GM23338 (cell line): ENCODE results near the gene ZNFX1. TPM values are rescaled to one million over a fixed set of nuclear protein-coding genes. Genes with fewer than 3 reads are reported as not detected.

Source experiments
- ATAC-seq: fragments of 200-7000 bp; cut with Tn5 transposase; 3 replicates; pipeline ENCODE4 v1.9.1; 2020
- DNase-seq: peaks from one replicate; pipeline ENCODE4 v3.0.0-alpha.2; 2015; ENCODE audit warnings: low spot score
- H2AFZ ChIP-seq: fragments of 200-600 bp; sonication (generic); 2 replicates; pipeline ENCODE4 v1.8.0; 2016; ENCODE audit warnings: antibody characterized with exemption, mild to moderate bottlenecking, moderate library complexity
- H3F3A ChIP-seq: fragments of 200-600 bp; sonication (generic); replicated peaks from 2 replicates; pipeline ENCODE4 v1.8.0; 2017; ENCODE audit warnings: antibody characterized with exemption, mixed run types, low read depth
- H3K27ac ChIP-seq: fragments of 200-600 bp; sonication (generic); 2 replicates; pipeline ENCODE4 v1.6.1; 2016; ENCODE audit warnings: low read depth
- H3K27me3 ChIP-seq: fragments of 200-600 bp; sonication (generic); 2 replicates; pipeline ENCODE4 v1.8.0; 2016; ENCODE audit warnings: mild to moderate bottlenecking, mixed run types, moderate library complexity; ENCODE audit not compliant: insufficient read depth
- H3K36me3 ChIP-seq: fragments of 200-600 bp; sonication (generic); 2 replicates; pipeline ENCODE4 v1.8.0; 2016; ENCODE audit warnings: mild to moderate bottlenecking; ENCODE audit not compliant: insufficient read depth
- H3K4me1 ChIP-seq: fragments of 200-600 bp; sonication (generic); 2 replicates; pipeline ENCODE4 v1.8.0; 2016; ENCODE audit warnings: mild to moderate bottlenecking, moderate library complexity; ENCODE audit not compliant: insufficient read depth
- H3K4me2 ChIP-seq: fragments of 200-600 bp; sonication (generic); 2 replicates; pipeline ENCODE4 v1.7.1; 2017; ENCODE audit warnings: mixed run types
- H3K4me3 ChIP-seq: fragments of 200-600 bp; sonication (generic); 2 replicates; pipeline ENCODE4 v1.6.1; 2016; ENCODE audit warnings: mixed run types
- H3K79me2 ChIP-seq: fragments of 200-600 bp; sonication (generic); replicated peaks from 2 replicates; pipeline ENCODE4 v1.8.0; 2017; ENCODE audit warnings: mild to moderate bottlenecking; ENCODE audit not compliant: insufficient read depth
- H3K9me2 ChIP-seq: fragments of 200-600 bp; sonication (generic); 2 replicates; pipeline ENCODE4 v1.8.0; 2017; ENCODE audit not compliant: insufficient read depth
- H4K20me1 ChIP-seq: fragments of 200-600 bp; sonication (generic); replicated peaks from 2 replicates; pipeline ENCODE4 v1.8.0; 2017; ENCODE audit warnings: mild to moderate bottlenecking; ENCODE audit not compliant: insufficient read depth
- H3K27ac Mint-ChIP-seq: 2 replicates; pipeline ENCODE4 v1.8.0; 2020; ENCODE audit warnings: inconsistent platforms, mild to moderate bottlenecking, moderate library complexity, mixed read lengths
- H3K27me3 Mint-ChIP-seq: 3 replicates; pipeline ENCODE4 v1.8.0; 2022; ENCODE audit warnings: low read depth, mild to moderate bottlenecking, moderate library complexity, mixed read lengths, inconsistent platforms; ENCODE audit not compliant: insufficient read depth, poor library complexity
- H3K36me3 Mint-ChIP-seq: 3 replicates; pipeline ENCODE4 v1.8.0; 2021; ENCODE audit warnings: low read depth, mild to moderate bottlenecking, inconsistent platforms, moderate library complexity, mixed read lengths
- H3K4me1 Mint-ChIP-seq: 3 replicates; pipeline ENCODE4 v1.8.0; 2020; ENCODE audit warnings: mild to moderate bottlenecking, inconsistent platforms, mixed read lengths
- H3K4me3 Mint-ChIP-seq: 3 replicates; pipeline ENCODE4 v1.8.0; 2021; ENCODE audit warnings: moderate library complexity, mild to moderate bottlenecking, inconsistent platforms, mixed read lengths
- H3K9me3 Mint-ChIP-seq: 3 replicates; pipeline ENCODE4 v1.8.0; 2020; ENCODE audit warnings: moderate library complexity, mild to moderate bottlenecking, inconsistent platforms, mixed read lengths
- CTCF ChIP-seq, 2 experiments: fragments of 200-600 bp in 1 of 2; sonication (generic) in 1 of 2; conservative IDR thresholded peaks; 2 replicates each; pipeline versions ENCODE4 v1.5.1 to v1.6.1; 2016 to 2017; ENCODE audit warnings: antibody characterized with exemption in 2 of 2, low read depth in 2 of 2, mild to moderate bottlenecking in 2 of 2, moderate library complexity in 1 of 2
- ETS1 ChIP-seq: IDR thresholded peaks from 2 replicates; pipeline ENCODE4 v1.6.1; 2016; ENCODE audit warnings: antibody characterized with exemption
- JUNB ChIP-seq: IDR thresholded peaks from one replicate; pipeline ENCODE4 v1.6.1; 2016; ENCODE audit warnings: antibody characterized with exemption; ENCODE audit not compliant: unreplicated experiment
- NANOG ChIP-seq: IDR thresholded peaks from 2 replicates; pipeline ENCODE4 v1.6.1; 2016; ENCODE audit warnings: antibody characterized with exemption, borderline replicate concordance
- POLR2AphosphoS5 ChIP-seq: IDR thresholded peaks from 2 replicates; pipeline ENCODE4 v1.6.1; 2016; ENCODE audit warnings: antibody characterized with exemption, low read depth
- STAT1 ChIP-seq: IDR thresholded peaks from one replicate; pipeline ENCODE4 v1.6.1; 2016; ENCODE audit warnings: antibody characterized with exemption; ENCODE audit not compliant: unreplicated experiment
- ZNF331 ChIP-seq: fragments of 250-450 bp; sonication (Bioruptor Pico); IDR thresholded peaks from 2 replicates; pipeline ENCODE4 v1.5.0; 2020; ENCODE audit warnings: low read depth, mild to moderate bottlenecking, moderate library complexity
- polyA plus RNA-seq: library from polyadenylated mRNA; unstranded; fragments of >200 nt; fragmentation: Nextera tagmentation; extraction: Ambion mirVana; gene quantifications from 2 replicates; pipeline ENCODE4 v1.2.1, GENCODE V29; 2016
- total RNA-seq: library from RNA; depleted of rRNA; stranded (reverse); fragments of >200 nt; shearing (Covaris generic); gene quantifications from 2 replicates; pipeline ENCODE4 v1.2.3, GENCODE V29; 2014
- TF ChIP-seq, protein P1 (sequence below): IDR thresholded peaks from one replicate; pipeline ENCODE4 v1.6.1; 2018; ENCODE audit warnings: antibody characterized with exemption; ENCODE audit not compliant: unreplicated experiment

Gene ZNFX1
- total and polyA plus RNA-seq, 2 experiments from 2014 or later: 6.1 to 12.1 TPM

GRCh38 chr20:49256261-49256660 lies 21.6 kb downstream of the ZNFX1 start (continued):
- TF ChIP-seq, protein P1, sequence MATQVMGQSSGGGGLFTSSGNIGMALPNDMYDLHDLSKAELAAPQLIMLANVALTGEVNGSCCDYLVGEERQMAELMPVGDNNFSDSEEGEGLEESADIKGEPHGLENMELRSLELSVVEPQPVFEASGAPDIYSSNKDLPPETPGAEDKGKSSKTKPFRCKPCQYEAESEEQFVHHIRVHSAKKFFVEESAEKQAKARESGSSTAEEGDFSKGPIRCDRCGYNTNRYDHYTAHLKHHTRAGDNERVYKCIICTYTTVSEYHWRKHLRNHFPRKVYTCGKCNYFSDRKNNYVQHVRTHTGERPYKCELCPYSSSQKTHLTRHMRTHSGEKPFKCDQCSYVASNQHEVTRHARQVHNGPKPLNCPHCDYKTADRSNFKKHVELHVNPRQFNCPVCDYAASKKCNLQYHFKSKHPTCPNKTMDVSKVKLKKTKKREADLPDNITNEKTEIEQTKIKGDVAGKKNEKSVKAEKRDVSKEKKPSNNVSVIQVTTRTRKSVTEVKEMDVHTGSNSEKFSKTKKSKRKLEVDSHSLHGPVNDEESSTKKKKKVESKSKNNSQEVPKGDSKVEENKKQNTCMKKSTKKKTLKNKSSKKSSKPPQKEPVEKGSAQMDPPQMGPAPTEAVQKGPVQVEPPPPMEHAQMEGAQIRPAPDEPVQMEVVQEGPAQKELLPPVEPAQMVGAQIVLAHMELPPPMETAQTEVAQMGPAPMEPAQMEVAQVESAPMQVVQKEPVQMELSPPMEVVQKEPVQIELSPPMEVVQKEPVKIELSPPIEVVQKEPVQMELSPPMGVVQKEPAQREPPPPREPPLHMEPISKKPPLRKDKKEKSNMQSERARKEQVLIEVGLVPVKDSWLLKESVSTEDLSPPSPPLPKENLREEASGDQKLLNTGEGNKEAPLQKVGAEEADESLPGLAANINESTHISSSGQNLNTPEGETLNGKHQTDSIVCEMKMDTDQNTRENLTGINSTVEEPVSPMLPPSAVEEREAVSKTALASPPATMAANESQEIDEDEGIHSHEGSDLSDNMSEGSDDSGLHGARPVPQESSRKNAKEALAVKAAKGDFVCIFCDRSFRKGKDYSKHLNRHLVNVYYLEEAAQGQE: no peak
- no peak for TF ChIP-seq JUNB

- Mint-ChIP-seq H3K4me3 (no peak overlapping the region), H3K9me3 (no peaks in the 10 kb centered on the region), H3K27ac (no peak overlapping the region), H3K36me3 (peaks cover 88% of the 10 kb centered on the region), H3K27me3 (peaks cover 5% of the 10 kb centered on the region), H3K4me1 (no peaks in the 10 kb centered on the region)
- ATAC-seq (no peak), DNase-seq (no peak)
- H3F3A ChIP-seq: no peaks in the 10 kb centered on the region; the same call in 1 of the 2 replicates
- H3K36me3 ChIP-seq: peaks cover 73% of the 10 kb centered on the region
- TF ChIP-seq CTCF (conservative IDR thresholded peaks at IDR 0.05; ENCODE audit: low read depth in 2 of 2) (no peak), NANOG (no peak), ETS1 (no peak), POLR2AphosphoS5 (no peak), ZNF331 (CRISPR knock-in tag) (no peak), STAT1 (no peak)
- H3K4me2 ChIP-seq: no peak overlapping the region
- H3K9me2 ChIP-seq: no peaks in the 10 kb centered on the region
- H2AFZ ChIP-seq: no peak overlapping the region
- H3K79me2 ChIP-seq: no peaks in the 10 kb centered on the region
- no peaks in the 10 kb centered on the region for H3K4me1 ChIP-seq
- H3K27me3 ChIP-seq: no peaks in the 10 kb centered on the region
- no peak overlapping the region for H3K4me3 ChIP-seq
- no peak overlapping the region for H3K27ac ChIP-seq
- H4K20me1 ChIP-seq: peaks cover 2% of the 10 kb centered on the region; the same call in 1 of the 2 replicates
Measured at GRCh38 chr20:49252556-49253350, 25.1 kb downstream of the ZNFX1 start.
